Skeletal muscle satellite cell (primary cell): ENCODE data around the gene NXPH1.

Experiments used
- H3K27me3 ChIP-seq: 2 replicates; pipeline ENCODE4 v1.7.0; 2013; ENCODE audit warnings: low read length; ENCODE audit not compliant: control insufficient read depth, insufficient read depth
- H3K36me3 ChIP-seq: 2 replicates; pipeline ENCODE4 v1.7.0; 2013; ENCODE audit warnings: mild to moderate bottlenecking, control low read depth, low read length; ENCODE audit not compliant: insufficient read depth
- H3K4me1 ChIP-seq: 2 replicates; pipeline ENCODE4 v1.7.0; 2013; ENCODE audit warnings: low read length; ENCODE audit not compliant: control insufficient read depth, insufficient read depth
- H3K4me2 ChIP-seq: 2 replicates; pipeline ENCODE4 v1.7.0; 2013; ENCODE audit warnings: mild to moderate bottlenecking, low read length
- H3K4me3 ChIP-seq: 2 replicates; pipeline ENCODE4 v1.7.0; 2013; ENCODE audit warnings: low read length
- H3K9ac ChIP-seq: 2 replicates; pipeline ENCODE4 v1.7.0; 2013; ENCODE audit warnings: mild to moderate bottlenecking, low read depth, low read length, moderate library complexity
- H3K9me3 ChIP-seq: replicated peaks from 2 replicates; pipeline ENCODE4 v1.7.0; 2013; ENCODE audit warnings: mild to moderate bottlenecking, control low read depth, low read length

The NXPH1 gene

GRCh38 chr7:8515640-8516185, 82.3 kb downstream of the NXPH1 start:
- Histone ChIP-seq H3K9ac (no peak overlapping the region), H3K4me1 (no peaks in the 10 kb centered on the region), H3K36me3 (no peaks in the 10 kb centered on the region), H3K4me3 (no peak overlapping the region), H3K9me3 (no peaks in the 10 kb centered on the region), H3K4me2 (no peak overlapping the region), H3K27me3 (no peaks in the 10 kb centered on the region)

GRCh38 chr7:8516976-8517375, 83.6 kb downstream of the NXPH1 start:
- Histone ChIP-seq H3K9me3 (peaks cover 3% of the 10 kb centered on the region), H3K4me2 (no peak overlapping the region), H3K9ac (no peak overlapping the region)

GRCh38 chr7:8528311-8528710, 94.9 kb downstream of the NXPH1 start:
- Histone ChIP-seq H3K9me3 (peaks cover 7% of the 10 kb centered on the region), H3K36me3 (no peaks in the 10 kb centered on the region), H3K4me2 (no peak overlapping the region), H3K27me3 (no peaks in the 10 kb centered on the region), H3K4me1 (no peaks in the 10 kb centered on the region), H3K9ac (no peak overlapping the region), H3K4me3 (no peak overlapping the region)

More at GRCh38 chr7:8516976-8517375, 83.6 kb downstream of the NXPH1 start:
- no peak overlapping the region for H3K4me3 ChIP-seq
- H3K4me1 ChIP-seq: no peaks in the 10 kb centered on the region
- H3K27me3 ChIP-seq: no peaks in the 10 kb centered on the region
- H3K36me3 ChIP-seq: no peaks in the 10 kb centered on the region

DNA sequence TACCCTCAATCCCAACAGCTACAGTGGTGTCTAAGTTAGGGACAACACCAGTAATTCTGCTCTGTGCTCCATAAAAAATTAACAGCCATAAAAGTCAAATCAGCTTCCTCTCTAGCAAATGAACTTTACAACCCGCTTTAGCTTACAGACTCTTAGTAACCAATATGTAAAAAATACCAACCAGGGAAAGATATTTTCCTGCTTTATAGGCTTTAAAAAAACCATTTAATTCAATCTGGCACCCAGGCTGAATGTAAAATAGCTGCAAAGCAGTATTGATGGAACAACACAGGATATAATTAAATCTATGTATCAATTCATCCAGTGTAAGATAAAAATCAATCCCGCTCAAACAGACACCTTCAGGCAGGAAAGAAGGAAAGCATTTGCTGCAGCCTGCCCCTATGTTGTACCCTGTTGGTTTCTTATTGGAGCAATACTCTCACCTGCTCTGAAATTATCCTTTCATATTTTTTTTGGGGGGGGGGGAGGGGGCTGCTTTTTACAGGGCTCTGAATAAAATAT, 98.6 kb downstream of the NXPH1 start:
- H3K4me2 ChIP-seq: no peak overlapping the region
- H3K9ac ChIP-seq: no peak overlapping the region
- no peak overlapping the region for H3K4me3 ChIP-seq
- no peaks in the 10 kb centered on the region for H3K27me3 ChIP-seq
- H3K9me3 ChIP-seq: peaks cover 7% of the 10 kb centered on the region
- no peaks in the 10 kb centered on the region for H3K4me1 ChIP-seq
- H3K36me3 ChIP-seq: no peaks in the 10 kb centered on the region

- H3K4me3 ChIP-seq: no peak overlapping the region
- no peaks in the 10 kb centered on the region for H3K36me3 ChIP-seq
- no peaks in the 10 kb centered on the region for H3K27me3 ChIP-seq
- H3K4me1 ChIP-seq: no peaks in the 10 kb centered on the region
- no peak overlapping the region for H3K9ac ChIP-seq
- H3K9me3 ChIP-seq: peaks cover 3% of the 10 kb centered on the region
- no peak overlapping the region for H3K4me2 ChIP-seq
Measured at GRCh38 chr7:8536431-8536830, 103.0 kb downstream of the NXPH1 start.

- Histone ChIP-seq H3K4me3 (no peak overlapping the region), H3K9me3 (peaks cover 5% of the 10 kb centered on the region), H3K4me2 (no peak overlapping the region), H3K4me1 (no peaks in the 10 kb centered on the region), H3K9ac (no peak overlapping the region), H3K27me3 (no peaks in the 10 kb centered on the region), H3K36me3 (no peaks in the 10 kb centered on the region)
Measured at GRCh38 chr7:8549046-8549445, 115.6 kb downstream of the NXPH1 start.

DNA sequence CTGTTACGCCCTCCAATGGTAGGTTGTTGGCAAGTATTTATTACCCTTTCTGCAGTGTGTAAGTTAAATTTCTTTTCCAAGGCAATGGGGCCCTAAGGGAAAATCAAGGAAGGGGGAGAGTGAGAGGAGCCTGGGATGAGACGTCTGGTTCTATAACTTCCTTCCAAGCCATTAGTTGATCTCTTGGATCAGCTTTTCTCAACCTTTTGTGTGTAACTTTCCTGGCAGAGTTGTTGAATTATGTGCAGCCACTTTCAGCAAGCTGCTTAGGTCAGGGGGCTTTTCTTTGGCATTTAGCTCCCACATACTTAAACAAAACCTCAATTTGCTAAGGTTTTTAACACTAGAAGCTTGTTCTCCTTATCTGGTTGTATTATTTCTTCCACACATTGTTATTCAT, 127.1 kb downstream of the NXPH1 start:
- H3K9me3 ChIP-seq: peaks cover 7% of the 10 kb centered on the region
- no peaks in the 10 kb centered on the region for H3K4me1 ChIP-seq
- no peaks in the 10 kb centered on the region for H3K36me3 ChIP-seq
- no peak overlapping the region for H3K4me3 ChIP-seq
- no peaks in the 10 kb centered on the region for H3K27me3 ChIP-seq
- H3K4me2 ChIP-seq: no peak overlapping the region
- no peak overlapping the region for H3K9ac ChIP-seq

DNA sequence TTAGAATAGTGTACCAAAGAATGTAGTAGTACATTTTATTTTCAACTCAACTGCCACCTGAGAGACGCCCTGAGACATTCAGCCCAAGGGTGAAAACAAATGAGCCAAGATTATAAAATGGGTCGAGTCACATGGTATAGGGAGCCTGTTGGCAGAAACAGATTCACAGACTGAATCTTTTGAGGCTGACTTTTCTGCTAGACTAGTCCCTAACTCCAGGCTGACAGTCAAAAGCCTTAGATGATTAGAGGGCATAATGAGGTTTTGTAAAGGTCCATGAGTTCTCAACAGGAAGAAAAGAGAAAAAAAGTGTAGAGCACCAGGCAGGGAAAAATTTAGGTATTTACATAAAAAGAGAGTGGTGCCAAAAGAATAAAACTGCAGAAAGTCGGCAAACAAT, 128.0 kb downstream of the NXPH1 start:
- Histone ChIP-seq H3K36me3 (no peaks in the 10 kb centered on the region), H3K4me3 (no peak overlapping the region), H3K4me2 (no peak overlapping the region), H3K27me3 (no peaks in the 10 kb centered on the region), H3K9ac (no peak overlapping the region), H3K4me1 (no peaks in the 10 kb centered on the region), H3K9me3 (peaks cover 7% of the 10 kb centered on the region)

DNA sequence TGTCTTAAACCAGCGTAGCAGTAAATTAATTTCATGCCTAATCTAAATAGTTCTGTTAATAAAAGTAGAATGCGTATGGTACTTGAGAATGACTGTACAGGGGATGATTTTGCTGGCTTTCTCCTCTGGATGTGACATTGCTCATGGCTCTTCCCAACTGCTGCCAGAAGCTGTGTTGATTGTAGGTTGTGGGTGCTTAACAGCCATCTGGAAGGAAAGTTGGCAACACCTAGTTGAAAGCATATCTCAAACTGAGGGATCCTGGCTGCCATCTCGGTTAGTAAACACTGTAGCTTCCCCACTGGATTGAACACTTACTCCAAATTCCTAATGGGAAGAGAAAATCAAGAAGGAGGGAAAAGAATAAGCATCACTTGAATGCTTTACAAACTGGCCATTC, 130.9 kb downstream of the NXPH1 start:
- H3K4me1 ChIP-seq: no peaks in the 10 kb centered on the region
- no peak overlapping the region for H3K4me3 ChIP-seq
- no peak overlapping the region for H3K9ac ChIP-seq
- H3K4me2 ChIP-seq: no peak overlapping the region
- no peaks in the 10 kb centered on the region for H3K36me3 ChIP-seq
- peaks cover 4% of the 10 kb centered on the region for H3K9me3 ChIP-seq
- no peaks in the 10 kb centered on the region for H3K27me3 ChIP-seq

DNA sequence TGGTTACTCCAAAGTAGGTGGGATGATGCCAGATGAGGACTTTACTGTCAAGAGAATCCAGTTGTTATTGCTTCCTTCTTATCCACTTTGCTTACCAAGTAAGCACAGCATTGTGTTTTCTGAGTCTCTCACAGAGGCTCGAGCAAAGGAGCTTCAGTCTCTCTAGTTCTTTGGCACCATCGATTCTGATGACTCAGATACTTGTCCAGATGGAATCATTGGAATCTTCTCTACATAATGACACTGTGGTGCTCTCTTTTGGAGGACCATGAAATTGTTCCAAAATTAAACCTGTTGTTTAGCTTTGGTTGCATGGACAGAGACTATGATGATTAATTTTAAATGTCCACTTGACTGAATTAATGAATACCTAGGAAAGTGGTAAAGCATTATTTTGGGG, 132.6 kb downstream of the NXPH1 start:
- Histone ChIP-seq H3K9ac (no peak overlapping the region), H3K4me1 (no peaks in the 10 kb centered on the region), H3K4me3 (no peak overlapping the region), H3K27me3 (no peaks in the 10 kb centered on the region), H3K4me2 (no peak overlapping the region), H3K9me3 (no peaks in the 10 kb centered on the region), H3K36me3 (no peaks in the 10 kb centered on the region)

DNA sequence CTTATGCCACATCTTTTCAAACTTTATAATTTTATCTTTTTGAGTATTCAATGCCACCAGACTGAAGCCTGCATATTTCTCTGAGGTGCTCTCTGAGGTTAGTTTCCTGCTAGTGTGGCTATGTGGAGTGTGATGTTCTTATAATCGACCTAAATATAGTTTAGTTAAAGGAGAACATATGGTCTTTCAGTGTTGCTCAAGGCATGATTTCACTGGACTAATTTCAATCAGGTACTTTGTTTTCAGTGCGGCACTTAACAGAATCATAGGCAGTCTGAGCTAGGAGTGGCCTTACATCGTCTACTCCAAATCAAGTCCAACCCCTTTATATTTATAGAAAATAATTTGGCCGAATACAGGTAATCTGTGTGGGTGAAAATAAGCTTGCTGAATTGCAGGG, 134.2 kb downstream of the NXPH1 start:
- H3K4me3 ChIP-seq: no peak overlapping the region
- H3K4me1 ChIP-seq: no peaks in the 10 kb centered on the region
- H3K27me3 ChIP-seq: no peaks in the 10 kb centered on the region
- H3K9me3 ChIP-seq: peaks cover 3% of the 10 kb centered on the region
- no peak overlapping the region for H3K9ac ChIP-seq
- H3K4me2 ChIP-seq: no peak overlapping the region
- no peaks in the 10 kb centered on the region for H3K36me3 ChIP-seq

DNA sequence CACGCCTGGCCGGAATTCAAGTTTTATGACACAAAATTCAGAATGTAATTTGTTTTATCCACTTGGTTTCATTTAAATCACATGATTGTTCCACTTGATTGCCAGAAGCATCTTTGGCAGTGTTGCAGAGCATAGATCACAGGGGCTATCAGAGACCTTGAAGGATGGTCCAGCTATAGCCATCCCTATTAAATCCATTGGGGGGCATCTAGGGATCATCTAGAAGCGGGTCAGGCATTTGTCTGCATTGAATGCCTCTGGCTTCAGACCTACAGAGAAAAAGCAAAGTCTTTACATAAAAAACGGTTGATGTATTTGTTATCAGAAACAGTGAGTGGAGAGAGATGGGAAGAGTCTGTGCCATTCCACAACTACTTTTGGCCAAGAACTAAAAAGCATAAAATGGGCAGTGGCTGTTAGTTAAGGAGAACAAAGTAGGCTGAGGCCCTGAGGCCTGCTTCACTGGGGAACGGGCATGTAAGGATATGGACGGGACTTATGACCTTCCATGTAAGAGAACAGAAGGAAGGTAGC, 146.3 kb downstream of the NXPH1 start:
- no peaks in the 10 kb centered on the region for H3K27me3 ChIP-seq
- no peaks in the 10 kb centered on the region for H3K36me3 ChIP-seq
- H3K4me1 ChIP-seq: no peaks in the 10 kb centered on the region
- H3K4me3 ChIP-seq: no peak overlapping the region
- H3K9me3 ChIP-seq: peaks cover 16% of the 10 kb centered on the region
- H3K9ac ChIP-seq: no peak overlapping the region
- no peak overlapping the region for H3K4me2 ChIP-seq
